GM12872 (cell line): ENCODE data around the gene CAMK2B.

Experiments
- CTCF ChIP-seq: IDR thresholded peaks from 3 replicates; pipeline ENCODE4 v1.5.1; 2011; ENCODE audit warnings: low read depth, mild to moderate bottlenecking, low read length, moderate library complexity; ENCODE audit not compliant: insufficient read depth

Gene CAMK2B

DNA sequence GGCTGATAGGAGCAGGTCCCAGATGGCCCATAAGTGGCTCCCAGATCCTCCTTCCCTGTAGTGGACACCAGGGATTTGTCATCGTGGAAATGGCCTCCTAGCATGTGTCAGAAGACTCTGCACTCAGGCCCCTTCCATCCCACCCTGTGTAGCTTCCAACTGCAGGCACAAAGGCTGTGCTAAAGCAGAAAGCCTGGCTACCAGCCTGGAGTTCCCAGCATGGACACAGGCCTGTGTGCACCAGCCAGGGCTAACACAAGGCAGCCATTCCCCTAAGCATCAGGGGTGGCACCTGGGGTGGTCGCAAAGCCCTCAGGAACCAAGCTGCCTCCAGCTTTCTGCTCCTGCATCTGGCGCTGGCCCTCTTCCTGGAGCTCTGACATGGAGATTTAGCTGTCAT lies 4.5 kb upstream of the CAMK2B start:
- no peak for TF ChIP-seq CTCF

- no peak for TF ChIP-seq CTCF
Observed at GRCh38 chr7:44329081-44329480, 3.7 kb upstream of the CAMK2B start.

DNA sequence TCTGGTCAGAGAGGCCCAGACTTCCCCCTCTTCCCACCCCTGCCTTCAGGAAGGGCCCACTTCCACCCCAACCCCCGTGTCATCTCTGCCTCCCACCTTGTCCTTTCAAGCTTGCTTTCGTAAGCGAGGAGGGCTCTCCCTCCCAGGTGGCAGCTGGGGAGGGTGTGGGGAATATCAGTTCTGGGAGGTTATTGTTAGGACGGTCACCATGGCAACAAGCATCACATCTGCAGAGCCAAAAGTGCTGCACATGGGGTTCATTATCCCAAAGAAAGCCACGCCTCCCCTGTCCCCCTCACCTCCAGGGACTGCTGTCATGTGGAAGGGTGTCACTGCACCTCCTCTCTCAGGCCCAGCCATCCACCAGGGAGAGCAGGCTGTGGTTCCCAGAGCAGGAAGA lies 2.6 kb upstream of the CAMK2B start:
- no peak for TF ChIP-seq CTCF

- no peak for TF ChIP-seq CTCF
Observed at GRCh38 chr7:44326261-44327125, 1.1 kb upstream of the CAMK2B start.

- no peak for TF ChIP-seq CTCF
Observed at GRCh38 chr7:44325811-44326241, 432 bp upstream of the CAMK2B start.

DNA sequence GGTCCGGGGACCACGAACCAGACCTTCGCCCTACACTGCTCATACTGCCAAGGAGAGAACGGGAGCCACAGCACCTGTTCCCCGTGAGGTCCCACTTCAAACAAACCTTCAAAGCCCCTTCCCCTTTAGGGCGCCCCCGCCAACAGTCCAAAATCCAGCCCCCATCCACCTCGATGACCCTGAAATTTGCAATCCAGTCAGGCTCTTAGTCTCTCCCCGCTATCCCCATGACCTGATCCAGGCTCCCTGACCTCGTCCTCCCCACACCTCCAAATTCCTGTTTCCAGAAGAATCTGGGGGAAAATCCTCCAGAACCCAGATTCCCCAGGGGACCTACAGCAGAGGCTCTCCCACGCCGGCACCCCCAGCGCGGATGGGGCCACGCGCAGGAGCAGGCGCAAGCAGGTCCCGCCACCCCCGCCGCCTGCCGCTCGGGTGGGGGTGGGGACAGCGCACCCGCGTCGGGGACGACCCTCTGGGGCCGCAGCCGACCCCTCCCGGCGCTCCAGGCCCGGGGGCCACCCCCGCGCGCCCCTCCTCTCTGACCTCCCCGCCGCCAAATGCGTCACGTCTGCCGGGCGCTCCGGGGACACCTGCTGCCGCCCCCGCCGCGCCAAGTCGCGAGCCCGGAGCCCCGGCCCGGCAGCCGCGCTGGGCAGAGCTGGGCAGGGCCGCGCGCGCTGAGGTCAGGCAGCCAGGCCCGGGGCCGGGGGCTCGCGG lies 753 bp downstream of the CAMK2B start:
- no peak for TF ChIP-seq CTCF

DNA sequence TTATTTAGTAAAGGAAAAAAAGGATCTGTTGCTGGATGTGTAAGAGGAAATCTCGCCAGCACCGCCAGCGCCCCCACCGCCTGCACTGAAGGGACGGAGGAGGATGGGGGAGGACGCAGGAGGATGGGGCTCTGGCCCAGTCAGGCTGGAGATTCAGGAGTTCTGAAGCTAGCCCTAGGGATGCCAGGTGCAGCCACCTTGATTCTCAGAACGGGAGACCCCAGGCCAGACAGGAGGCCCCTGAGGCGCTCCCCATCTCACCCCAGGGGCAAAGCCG lies 1.3 kb downstream of the CAMK2B start:
- TF ChIP-seq CTCF, result no peak
